Trophoblast cell (in vitro differentiated cells and primary cell): ENCODE data around the gene GLRX2.

ENCODE experiments used
- DNase-seq, 2 donors: peaks; one replicate each; pipeline ENCODE4 v3.0.0-alpha.2; 2016
- H2AFZ ChIP-seq: 2 replicates; pipeline ENCODE4 v1.6.1; 2013; ENCODE audit warnings: low read length, moderate library complexity, mild to moderate bottlenecking; ENCODE audit not compliant: insufficient read depth, poor library complexity
- H2AK5ac ChIP-seq: 2 replicates; pipeline ENCODE4 v1.6.1; 2013; ENCODE audit warnings: mild to moderate bottlenecking, low read length
- H2BK120ac ChIP-seq: 2 replicates; pipeline ENCODE4 v1.6.1; 2013; ENCODE audit warnings: low read length, mild to moderate bottlenecking, moderate library complexity; ENCODE audit not compliant: insufficient read depth, poor library complexity
- H2BK12ac ChIP-seq: 2 replicates; pipeline ENCODE4 v1.6.1; 2013; ENCODE audit warnings: mild to moderate bottlenecking, low read length, moderate library complexity
- H2BK5ac ChIP-seq: 2 replicates; pipeline ENCODE4 v1.6.1; 2013; ENCODE audit warnings: low read length, low read depth, moderate library complexity, mild to moderate bottlenecking; ENCODE audit not compliant: poor library complexity
- H3K14ac ChIP-seq: 2 replicates; pipeline ENCODE4 v1.6.1; 2013; ENCODE audit warnings: mild to moderate bottlenecking, low read length
- H3K18ac ChIP-seq: 2 replicates; pipeline ENCODE4 v1.6.1; 2013; ENCODE audit warnings: mild to moderate bottlenecking, low read length
- H3K23ac ChIP-seq: 2 replicates; pipeline ENCODE4 v1.6.1; 2013; ENCODE audit warnings: low read length
- H3K27ac ChIP-seq: 2 replicates; pipeline ENCODE4 v1.5.1; 2013; ENCODE audit warnings: low read depth, mild to moderate bottlenecking, inconsistent platforms, low read length, moderate library complexity
- H3K27me3 ChIP-seq: 2 replicates; pipeline ENCODE4 v1.6.1; 2013; ENCODE audit warnings: inconsistent platforms, mild to moderate bottlenecking, low read length, moderate library complexity; ENCODE audit not compliant: insufficient read depth
- H3K36me3 ChIP-seq, 2 experiments: 1 replicate in 1 of 2; 2 replicates in 1 of 2; pipeline ENCODE4 v1.6.1; 2013; ENCODE audit warnings: low read length in 2 of 2, mild to moderate bottlenecking in 2 of 2, moderate library complexity in 1 of 2; ENCODE audit not compliant: insufficient read depth in 2 of 2, control insufficient read depth in 1 of 2
- H3K4ac ChIP-seq: 2 replicates; pipeline ENCODE4 v1.6.1; 2013; ENCODE audit warnings: low read depth, mild to moderate bottlenecking, low read length, moderate library complexity
- H3K4me1 ChIP-seq, 2 experiments: 1 replicate in 1 of 2; 2 replicates in 1 of 2; pipeline ENCODE4 v1.6.1; 2013; ENCODE audit warnings: low read length in 2 of 2, mild to moderate bottlenecking in 2 of 2, moderate library complexity in 1 of 2; ENCODE audit not compliant: insufficient read depth in 2 of 2, control insufficient read depth in 1 of 2
- H3K4me2 ChIP-seq: 2 replicates; pipeline ENCODE4 v1.6.1; 2013; ENCODE audit warnings: inconsistent platforms, mild to moderate bottlenecking, low read length, moderate library complexity
- H3K4me3 ChIP-seq: 2 replicates; pipeline ENCODE4 v1.5.1; 2013; ENCODE audit warnings: mild to moderate bottlenecking, low read depth, low read length, inconsistent platforms
- H3K79me1 ChIP-seq: one replicate; pipeline ENCODE4 v1.6.1; 2013; ENCODE audit warnings: low read length
- H3K79me2 ChIP-seq: 2 replicates; pipeline ENCODE4 v1.6.1; 2013; ENCODE audit warnings: low read length, mild to moderate bottlenecking; ENCODE audit not compliant: control insufficient read depth, insufficient read depth, poor library complexity
- H3K9ac ChIP-seq: 2 replicates; pipeline ENCODE4 v1.6.1; 2013; ENCODE audit warnings: mild to moderate bottlenecking, low read length
- H3K9me3 ChIP-seq: 2 replicates; pipeline ENCODE4 v1.6.1; 2013; ENCODE audit warnings: low read depth, mild to moderate bottlenecking, control low read depth, inconsistent platforms, low read length; ENCODE audit not compliant: insufficient read depth
- H4K12ac ChIP-seq: 2 replicates; pipeline ENCODE4 v1.6.1; 2013; ENCODE audit warnings: low read depth, mild to moderate bottlenecking, low read length, moderate library complexity
- H4K8ac ChIP-seq: 2 replicates; pipeline ENCODE4 v1.6.1; 2013; ENCODE audit warnings: low read depth, mild to moderate bottlenecking, low read length, moderate library complexity
- H4K91ac ChIP-seq: one replicate; pipeline ENCODE4 v1.6.1; 2013; ENCODE audit warnings: low read depth, mild to moderate bottlenecking, low read length, moderate library complexity
- WGBS: extraction: QIAGEN DNeasy Blood & Tissue Kit; methylation state at CpG from one replicate; pipeline ENCODE4 v1.1.7; 2013; ENCODE audit warnings: missing lambda C conversion rate; ENCODE audit not compliant: insufficient read length, insufficient coverage; ENCODE audit errors: extremely low coverage; 5-methylcytosine and 5-hydroxymethylcytosine counted together

Gene GLRX2

DNA sequence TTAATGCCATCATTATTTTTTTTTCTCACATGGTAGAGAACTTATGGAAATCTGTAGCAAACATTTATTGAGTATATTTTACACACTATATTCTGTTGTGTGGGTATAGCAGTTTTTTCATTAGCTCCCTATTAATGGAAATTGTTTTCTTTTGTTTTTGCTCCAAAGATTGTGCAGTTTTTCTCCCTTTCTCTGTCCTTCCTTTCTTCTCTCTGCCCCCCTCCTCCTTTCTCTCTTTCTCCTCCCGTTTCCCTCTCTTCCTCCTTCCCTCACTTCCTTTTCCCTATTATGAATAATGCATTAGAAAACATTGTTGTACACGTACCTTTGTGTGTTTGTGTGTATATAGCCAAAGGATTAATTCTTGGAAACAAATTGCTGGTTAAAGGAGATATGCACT, 37.2 kb upstream of the GLRX2 start:
- no peaks in the 10 kb centered on the region for H3K4me1 ChIP-seq
- H3K4me2 ChIP-seq, result no peak overlapping the region
- no peak overlapping the region for H4K12ac ChIP-seq
- H3K27me3 ChIP-seq, result no peaks in the 10 kb centered on the region
- H3K4me3 ChIP-seq, result no peak overlapping the region
- no peaks in the 10 kb centered on the region for H3K79me2 ChIP-seq
- no peak overlapping the region for H2AK5ac ChIP-seq
- DNase-seq, result no peak
- H3K14ac ChIP-seq, result no peak overlapping the region
- no peak overlapping the region for H3K27ac ChIP-seq
- H4K91ac ChIP-seq, result no peak overlapping the region
- peaks cover 10 to 11% of the 10 kb centered on the region in 2 experiments for H3K36me3 ChIP-seq
- no peak overlapping the region for H4K8ac ChIP-seq
- H3K18ac ChIP-seq, result no peak overlapping the region
- H3K9ac ChIP-seq, result no peak overlapping the region
- no peak overlapping the region for H3K4ac ChIP-seq
- WGBS, result no CpG with 5 or more reads among the region's 2 CpGs
- H3K9me3 ChIP-seq, result no peaks in the 10 kb centered on the region
- no peak overlapping the region for H2BK12ac ChIP-seq
- no peak overlapping the region for H2BK5ac ChIP-seq
- H3K23ac ChIP-seq, result no peak overlapping the region
- no peak overlapping the region for H2BK120ac ChIP-seq
- H2AFZ ChIP-seq, result no peak overlapping the region
- H3K79me1 ChIP-seq, result no peaks in the 10 kb centered on the region

DNA sequence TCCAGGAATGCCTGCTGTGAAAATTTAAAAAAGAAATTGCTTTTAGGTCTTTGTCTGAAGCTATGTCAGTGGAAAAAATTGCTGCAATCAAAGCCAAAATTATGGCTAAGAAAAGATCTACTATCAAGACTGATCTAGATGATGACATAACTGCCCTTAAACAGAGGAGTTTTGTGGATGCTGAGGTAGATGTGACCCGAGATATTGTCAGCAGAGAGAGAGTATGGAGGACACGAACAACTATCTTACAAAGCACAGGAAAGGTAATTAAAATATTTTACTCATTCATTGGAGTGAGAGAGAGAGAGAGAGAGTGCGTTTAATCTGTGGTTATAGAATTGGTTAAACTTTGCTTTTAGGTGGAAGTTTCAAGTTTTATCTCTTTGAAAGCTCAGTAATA, 36.6 kb upstream of the GLRX2 start:
- Histone ChIP-seq H4K91ac (no peak overlapping the region), H3K27me3 (no peaks in the 10 kb centered on the region), H3K9ac (no peak overlapping the region), H3K9me3 (no peaks in the 10 kb centered on the region), H3K27ac (no peak overlapping the region), H3K23ac (no peak overlapping the region), H2BK12ac (no peak overlapping the region), H2AK5ac (no peak overlapping the region), H3K79me1 (no peaks in the 10 kb centered on the region), H2AFZ (no peak overlapping the region), H3K18ac (no peak overlapping the region), H2BK120ac (no peak overlapping the region), H3K36me3 (peaks cover 6 to 8% of the 10 kb centered on the region in 2 experiments), H3K4me2 (no peak overlapping the region), H4K12ac (no peak overlapping the region), H3K14ac (no peak overlapping the region), H3K4ac (no peak overlapping the region), H3K4me3 (no peak overlapping the region), H4K8ac (no peak overlapping the region), H2BK5ac (no peak overlapping the region), H3K79me2 (no peaks in the 10 kb centered on the region), H3K4me1 (no peaks in the 10 kb centered on the region)
- WGBS, result no CpG with 5 or more reads among the region's 3 CpGs
- no peak for DNase-seq

- H2BK120ac ChIP-seq, result no peak overlapping the region
- no peak overlapping the region for H3K18ac ChIP-seq
- no peak overlapping the region for H3K9ac ChIP-seq
- H3K79me1 ChIP-seq, result no peaks in the 10 kb centered on the region
- H3K79me2 ChIP-seq, result no peaks in the 10 kb centered on the region
- no peak overlapping the region for H4K91ac ChIP-seq
- H2AK5ac ChIP-seq, result no peak overlapping the region
- no peaks in the 10 kb centered on the region for H3K4me1 ChIP-seq
- no peak overlapping the region for H3K4ac ChIP-seq
- no peak overlapping the region for H2BK5ac ChIP-seq
- peaks cover 8 to 11% of the 10 kb centered on the region in 2 experiments for H3K36me3 ChIP-seq
- DNase-seq, result no peak
- no peak overlapping the region for H3K14ac ChIP-seq
- no peak overlapping the region for H3K23ac ChIP-seq
- H2AFZ ChIP-seq, result no peak overlapping the region
- no CpG with 5 or more reads among the region's 7 CpGs for WGBS
- H3K27me3 ChIP-seq, result no peaks in the 10 kb centered on the region
- no peak overlapping the region for H2BK12ac ChIP-seq
- no peaks in the 10 kb centered on the region for H3K9me3 ChIP-seq
- no peak overlapping the region for H4K8ac ChIP-seq
- no peak overlapping the region for H3K27ac ChIP-seq
- no peak overlapping the region for H4K12ac ChIP-seq
- H3K4me3 ChIP-seq, result no peak overlapping the region
- no peak overlapping the region for H3K4me2 ChIP-seq
These were observed 35.0 kb upstream of the GLRX2 start for GRCh38 chr1:193140254-193140653.

DNA sequence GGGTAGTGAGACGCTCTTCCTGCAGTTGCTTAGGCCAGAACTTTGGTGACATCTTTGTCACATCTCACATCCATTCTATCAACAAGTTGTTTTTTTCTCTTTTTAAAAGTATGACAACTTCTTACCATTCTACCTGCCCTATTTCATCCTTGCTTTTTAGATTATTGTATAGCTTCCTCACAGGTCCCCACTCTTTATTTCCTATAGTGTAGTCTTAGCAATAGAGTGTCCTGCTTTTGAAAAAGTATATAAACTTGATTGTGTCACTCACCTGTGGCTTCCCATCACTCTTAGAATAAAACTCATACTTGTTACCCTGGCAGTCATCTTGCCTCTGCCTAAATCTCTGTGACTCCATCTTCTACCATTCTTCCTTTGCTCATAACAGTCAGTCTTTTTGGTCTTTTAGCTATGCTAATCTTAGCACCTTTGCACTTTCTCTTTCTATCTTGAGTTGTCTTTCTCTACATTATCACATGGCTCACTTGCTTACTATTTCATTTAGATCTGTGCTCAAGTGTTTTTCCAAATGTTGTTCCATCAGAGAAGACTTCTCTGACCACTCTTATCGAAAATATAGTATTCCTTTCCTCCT, 26.1 kb upstream of the GLRX2 start:
- no peaks in the 10 kb centered on the region for H3K9me3 ChIP-seq

More for the DNA sequence above, 26.1 kb upstream of the GLRX2 start:
- H2AFZ ChIP-seq, result no peak overlapping the region
- H4K12ac ChIP-seq, result no peak overlapping the region
- H2AK5ac ChIP-seq, result no peak overlapping the region
- H2BK5ac ChIP-seq, result no peak overlapping the region
- no peak overlapping the region for H3K4ac ChIP-seq
- H3K4me2 ChIP-seq, result no peak overlapping the region
- no peak overlapping the region for H2BK120ac ChIP-seq
- no peak overlapping the region for H4K91ac ChIP-seq
- no peaks in the 10 kb centered on the region for H3K27me3 ChIP-seq
- no peak overlapping the region for H3K23ac ChIP-seq
- H3K79me1 ChIP-seq, result no peaks in the 10 kb centered on the region
- no peak overlapping the region for H2BK12ac ChIP-seq
- H3K4me3 ChIP-seq, result no peak overlapping the region
- no peak overlapping the region for H3K27ac ChIP-seq
- H3K36me3 ChIP-seq, result peaks cover 11 to 13% of the 10 kb centered on the region in 2 experiments
- no peak overlapping the region for H3K18ac ChIP-seq
- H3K4me1 ChIP-seq, result no peaks in the 10 kb centered on the region
- WGBS, result no CpG with 5 or more reads among the region's 2 CpGs
- DNase-seq, result no peak
- H3K14ac ChIP-seq, result no peak overlapping the region
- no peak overlapping the region for H4K8ac ChIP-seq
- no peaks in the 10 kb centered on the region for H3K79me2 ChIP-seq
- no peak overlapping the region for H3K9ac ChIP-seq
